Kidney (tissue), 14 donors: ENCODE data around the gene XRRA1. TPM values are rescaled to one million over a fixed set of nuclear protein-coding genes. Genes with fewer than 3 reads are reported as not detected.

Source experiments
- DNase-seq, 5 donors: peaks; one replicate each; pipeline ENCODE4 v3.0.0-alpha.2; 2013 to 2020
- FAIRE-seq: peaks from 2 replicates; lab custom pipeline; 2012; peaks lifted over from hg19 to GRCh38; lab: Jason Lieb, UNC
- H3K27ac ChIP-seq, 2 donors: one replicate each; pipeline ENCODE4 v1.7.0; 2013; ENCODE audit warnings: low read depth in 2 of 2, low read length in 2 of 2, inconsistent platforms in 1 of 2
- H3K27me3 ChIP-seq: one replicate; pipeline ENCODE4 v1.7.1; 2013; ENCODE audit warnings: low read length, inconsistent platforms; ENCODE audit not compliant: control insufficient read depth, insufficient read depth
- H3K36me3 ChIP-seq, 3 donors: one replicate each; pipeline versions ENCODE4 v1.7.0 to v1.7.1; 2013; ENCODE audit warnings: low read length in 3 of 3, control low read depth in 1 of 3, inconsistent platforms in 1 of 3; ENCODE audit not compliant: insufficient read depth in 3 of 3, control insufficient read depth in 2 of 3
- H3K4me1 ChIP-seq, 3 donors: one replicate each; pipeline versions ENCODE4 v1.7.0 to v1.7.1; 2013; ENCODE audit warnings: low read length in 3 of 3, inconsistent platforms in 1 of 3, low read depth in 1 of 3; ENCODE audit not compliant: control insufficient read depth in 2 of 3, insufficient read depth in 2 of 3
- H3K4me3 ChIP-seq, 3 donors: one replicate each; pipeline versions ENCODE4 v1.7.0 to v1.8.1; 2013; ENCODE audit warnings: low read length in 3 of 3, control low read depth in 1 of 3, inconsistent platforms in 1 of 3
- H3K9ac ChIP-seq, 3 donors: one replicate each; pipeline versions ENCODE4 v1.7.0 to v1.7.1; 2013; ENCODE audit warnings: low read length in 3 of 3, control low read depth in 1 of 3, inconsistent platforms in 1 of 3
- H3K9me3 ChIP-seq, 3 donors: one replicate each; pipeline versions ENCODE4 v1.7.0 to v1.7.1; 2013; ENCODE audit warnings: low read length in 3 of 3, control low read depth in 1 of 3, inconsistent platforms in 1 of 3; ENCODE audit not compliant: control insufficient read depth in 2 of 3, insufficient read depth in 1 of 3
- CTCF ChIP-seq: IDR thresholded peaks from 3 replicates; pipeline ENCODE4 v1.5.1; 2012; ENCODE audit warnings: mild to moderate bottlenecking, moderate library complexity, borderline replicate concordance; ENCODE audit not compliant: insufficient read depth; ENCODE audit errors: extremely low read depth
- intact Hi-C: fragments of 100-400 bp; cut with DNase I; formaldehyde crosslinking; loops from one replicate; pipeline ENCODE4 v1.11.1; 2022
- polyA plus RNA-seq: library from polyadenylated mRNA; stranded (reverse); fragments of 350-450 nt; fragmentation: Illumina TruSeq; extraction: RNeasy Lipid Tissue Mini Kit (QIAGEN cat#74804); gene quantifications from one replicate; pipeline ENCODE4 v1.2.3, GENCODE V29; 2014; ENCODE audit warnings: low read depth, low replicate concordance; ENCODE audit not compliant: insufficient read depth
- total RNA-seq: library from RNA; stranded (reverse); fragmentation: NEBNext Ultra II Directional; extraction: Animal tissue kit (Norgen Biotek cat#: 25700); gene quantifications from one replicate; pipeline ENCODE4 v1.2.1, GENCODE V29; 2021
- donor health status: control.
- donor health status: control.
- donor health status: control.
- donor health status: control.
- donor health status: control.
- donor health status: DM: yes; HTN: yes; CAD: no.
- donor health status: Normal renal cell carcinoma (clear cell type).

XRRA1 gene
- total and polyA plus RNA-seq, 2 donors from 2014 or later, result 2.6 to 14.6 TPM

- Histone ChIP-seq H3K9me3 (no peaks in the 10 kb centered on the region), H3K4me3 (no peak overlapping the region), H3K36me3 (peaks cover 4 to 45% (median 35%) of the 10 kb centered on the region in 3 donors), H3K27me3 (no peaks in the 10 kb centered on the region), H3K27ac (no peak overlapping the region), H3K4me1 (no peaks in the 10 kb centered on the region), H3K9ac (no peak overlapping the region)
- DNase-seq, result no peak
- TF ChIP-seq CTCF, result no peak
- FAIRE-seq, result no peak
- intact Hi-C loops, result no loop called here
Observed at GRCh38 chr11:74842967-74843366, 105.9 kb downstream of the XRRA1 start.

DNA sequence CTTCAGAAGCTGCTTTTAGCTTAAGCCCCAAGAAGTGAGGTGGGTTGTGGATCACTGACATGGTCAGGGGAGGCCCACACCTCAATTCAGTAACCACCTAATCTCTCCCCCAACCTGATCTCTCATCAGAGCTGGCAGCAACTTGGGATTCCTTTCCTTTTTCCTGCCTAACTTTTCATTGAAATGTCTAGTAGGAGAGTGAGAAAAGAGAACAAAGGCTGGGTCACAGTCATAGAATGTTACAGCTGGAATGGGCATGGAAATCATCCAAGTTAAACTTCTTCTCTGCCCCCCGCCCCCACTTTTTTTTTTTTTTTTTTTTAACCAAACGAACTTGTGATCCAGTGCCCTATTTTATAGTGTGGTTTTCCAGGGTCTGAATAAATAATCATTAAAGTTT lies 108.4 kb downstream of the XRRA1 start:
- TF ChIP-seq CTCF, result no peak

GRCh38 chr11:74839971-74840370 lies 108.9 kb downstream of the XRRA1 start:
- Histone ChIP-seq H3K27me3 (no peaks in the 10 kb centered on the region), H3K27ac (no peak overlapping the region), H3K9me3 (no peaks in the 10 kb centered on the region), H3K4me1 (no peaks in the 10 kb centered on the region), H3K36me3 (peaks cover 4 to 52% (median 39%) of the 10 kb centered on the region in 3 donors), H3K4me3 (no peak overlapping the region), H3K9ac (no peak overlapping the region)
- intact Hi-C loops, result no loop called here
- no peak for TF ChIP-seq CTCF
- FAIRE-seq (no peak), DNase-seq (no peak)

More for the DNA sequence above, 108.4 kb downstream of the XRRA1 start:
- Histone ChIP-seq H3K36me3 (peaks cover 4 to 57% (median 40%) of the 10 kb centered on the region in 3 donors), H3K9ac (no peak overlapping the region), H3K27ac (no peak overlapping the region), H3K9me3 (no peaks in the 10 kb centered on the region), H3K4me1 (no peaks in the 10 kb centered on the region), H3K4me3 (no peak overlapping the region), H3K27me3 (no peaks in the 10 kb centered on the region)
- DNase-seq (no peak), FAIRE-seq (no peak)
- intact Hi-C loops, result no loop called here

DNA sequence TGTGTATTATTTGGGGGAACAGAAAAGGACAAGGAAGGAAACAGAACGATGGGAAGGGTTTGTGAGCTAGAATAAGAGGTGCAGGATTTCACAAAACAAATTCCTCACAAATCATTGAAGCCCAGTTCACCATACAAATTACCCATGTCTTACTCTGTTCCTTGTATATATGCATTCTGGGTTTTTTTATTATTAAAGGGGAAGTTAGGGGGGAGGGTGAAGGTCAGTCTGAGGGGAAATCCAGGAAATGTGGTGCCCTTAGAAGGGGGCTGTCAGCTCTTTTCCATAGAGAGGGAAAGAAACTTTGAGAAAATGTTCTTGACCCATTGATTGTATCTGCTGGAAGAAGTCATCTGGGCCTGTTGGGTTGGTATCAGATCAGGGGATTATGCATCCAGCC lies 109.4 kb downstream of the XRRA1 start:
- DNase-seq, result no peak
- no peaks in the 10 kb centered on the region for H3K4me1 ChIP-seq
- H3K27me3 ChIP-seq, result no peaks in the 10 kb centered on the region
- FAIRE-seq, result no peak
- intact Hi-C loops, result no loop called here
- no peak overlapping the region for H3K27ac ChIP-seq
- no peak overlapping the region for H3K4me3 ChIP-seq
- peaks cover 4 to 48% (median 36%) of the 10 kb centered on the region in 3 donors for H3K36me3 ChIP-seq
- H3K9ac ChIP-seq, result no peak overlapping the region
- no peak for TF ChIP-seq CTCF
- H3K9me3 ChIP-seq, result no peaks in the 10 kb centered on the region
